WTC11 (cell line): ENCODE results near the gene PCDH1. TPM values are rescaled to one million over a fixed set of nuclear protein-coding genes. Genes with fewer than 3 reads are reported as not detected.

Experiments used
- ATAC-seq: fragments of 200-7000 bp; cut with Tn5 transposase; 2 replicates; pipeline ENCODE4 v1.10.0; 2021; ENCODE audit warnings: mild to moderate bottlenecking, moderate library complexity
- CTCF ChIA-PET: fragments of 300-600 bp; sonication (Branson Sonifier 250); formaldehyde crosslinking; loops from one replicate; lab custom pipeline; 2021; ENCODE audit warnings: antibody characterized with exemption; lab: Charles Lee
- POLR2A ChIA-PET: fragments of 350-600 bp; sonication (Branson Sonifier 250); formaldehyde crosslinking; loops from one replicate; lab custom pipeline; 2021; ENCODE audit warnings: antibody characterized with exemption; lab: Charles Lee
- DNase-seq: peaks from one replicate; pipeline ENCODE4 v3.0.0; 2021; ENCODE audit warnings: low spot score
- H3K27ac Mint-ChIP-seq: 2 replicates; pipeline ENCODE4 v1.8.0; 2021; ENCODE audit warnings: mixed read lengths
- H3K27me3 Mint-ChIP-seq: 2 replicates; pipeline ENCODE4 v1.8.0; 2021; ENCODE audit warnings: low read depth, mild to moderate bottlenecking, moderate library complexity, mixed read lengths
- H3K36me3 Mint-ChIP-seq: 2 replicates; pipeline ENCODE4 v1.8.0; 2021; ENCODE audit warnings: mixed read lengths
- H3K4me1 Mint-ChIP-seq: 2 replicates; pipeline ENCODE4 v1.8.0; 2022; ENCODE audit warnings: mixed read lengths
- H3K4me3 Mint-ChIP-seq: 2 replicates; pipeline ENCODE4 v1.8.0; 2021; ENCODE audit warnings: mild to moderate bottlenecking, moderate library complexity, mixed read lengths
- H3K9me3 Mint-ChIP-seq: 2 replicates; pipeline ENCODE4 v1.8.0; 2021; ENCODE audit warnings: mixed read lengths
- ATF2 ChIP-seq: sonication (generic); formaldehyde crosslinking; IDR thresholded peaks from 2 replicates; pipeline ENCODE4 v1.8.1; 2022; ENCODE audit warnings: low read depth, missing genetic modification reagents, borderline replicate concordance
- E2F4 ChIP-seq: sonication (generic); formaldehyde crosslinking; IDR thresholded peaks from 2 replicates; pipeline ENCODE4 v1.8.1; 2022; ENCODE audit warnings: low read depth, mild to moderate bottlenecking, moderate library complexity, missing genetic modification reagents, borderline replicate concordance
- E2F5 ChIP-seq: sonication (generic); formaldehyde crosslinking; IDR thresholded peaks from 2 replicates; pipeline ENCODE4 v1.8.1; 2022; ENCODE audit warnings: mild to moderate bottlenecking, moderate library complexity, missing genetic modification reagents
- EMX1 ChIP-seq: fragments of 250-450 bp; sonication (Bioruptor Pico); IDR thresholded peaks from 2 replicates; pipeline ENCODE4 v1.8.0; 2021; ENCODE audit warnings: mild to moderate bottlenecking
- ERG ChIP-seq: fragments of 250-450 bp; sonication (Bioruptor Pico); IDR thresholded peaks from 2 replicates; pipeline ENCODE4 v1.8.0; 2021; ENCODE audit warnings: mild to moderate bottlenecking
- ESRRA ChIP-seq: sonication (generic); formaldehyde crosslinking; IDR thresholded peaks from 2 replicates; pipeline ENCODE4 v1.8.1; 2022; ENCODE audit warnings: mild to moderate bottlenecking, missing genetic modification reagents, borderline replicate concordance
- ETV6 ChIP-seq: sonication (generic); formaldehyde crosslinking; IDR thresholded peaks from 2 replicates; pipeline ENCODE4 v1.8.1; 2022; ENCODE audit warnings: mild to moderate bottlenecking, missing genetic modification reagents
- GTF2I ChIP-seq: fragments of 250-450 bp; sonication (Bioruptor Pico); conservative IDR thresholded peaks from 2 replicates; pipeline ENCODE4 v1.4.0; 2021; ENCODE audit warnings: mild to moderate bottlenecking
- IRF2 ChIP-seq: sonication (generic); formaldehyde crosslinking; IDR thresholded peaks from 2 replicates; pipeline ENCODE4 v1.8.0; 2022; ENCODE audit warnings: low read depth, missing genetic modification reagents, borderline replicate concordance
- JAZF1 ChIP-seq: fragments of 250-450 bp; sonication (Bioruptor Pico); IDR thresholded peaks from 2 replicates; pipeline ENCODE4 v1.9.0; 2021; ENCODE audit warnings: moderate library complexity, mild to moderate bottlenecking, inconsistent platforms
- JUN ChIP-seq: sonication (generic); formaldehyde crosslinking; IDR thresholded peaks from 2 replicates; pipeline ENCODE4 v1.8.0; 2023; ENCODE audit warnings: mild to moderate bottlenecking, missing genetic modification reagents
- MAX ChIP-seq: sonication (generic); formaldehyde crosslinking; IDR thresholded peaks from 2 replicates; pipeline ENCODE4 v1.8.0; 2022; ENCODE audit warnings: mild to moderate bottlenecking, missing genetic modification reagents
- NR1H2 ChIP-seq: sonication (generic); formaldehyde crosslinking; IDR thresholded peaks from 2 replicates; pipeline ENCODE4 v1.9.0; 2021; ENCODE audit warnings: mild to moderate bottlenecking, moderate library complexity, missing genetic modification reagents
- NR3C1 ChIP-seq: sonication (generic); formaldehyde crosslinking; conservative IDR thresholded peaks from 2 replicates; pipeline ENCODE4 v1.8.1; 2023; ENCODE audit warnings: low read depth, mild to moderate bottlenecking, missing genetic modification reagents
- OVOL2 ChIP-seq: fragments of 250-450 bp; sonication (Bioruptor Pico); IDR thresholded peaks from 2 replicates; pipeline ENCODE4 v1.9.0; 2021; ENCODE audit warnings: mild to moderate bottlenecking, borderline replicate concordance
- TCF7 ChIP-seq: sonication (generic); formaldehyde crosslinking; IDR thresholded peaks from 2 replicates; pipeline ENCODE4 v1.8.0; 2022; ENCODE audit warnings: mild to moderate bottlenecking, low read depth, missing genetic modification reagents, moderate library complexity
- TEAD1 ChIP-seq: sonication (generic); formaldehyde crosslinking; IDR thresholded peaks from 2 replicates; pipeline ENCODE4 v1.8.0; 2022; ENCODE audit warnings: mild to moderate bottlenecking, missing genetic modification reagents
- TP53 ChIP-seq: sonication (generic); formaldehyde crosslinking; IDR thresholded peaks from 2 replicates; pipeline ENCODE4 v1.8.1; 2023; ENCODE audit warnings: mild to moderate bottlenecking, missing genetic modification reagents
- ZNF121 ChIP-seq: sonication (generic); formaldehyde crosslinking; IDR thresholded peaks from 2 replicates; pipeline ENCODE4 v1.8.0; 2023; ENCODE audit warnings: missing genetic modification reagents
- ZNF219 ChIP-seq: sonication (generic); formaldehyde crosslinking; IDR thresholded peaks from 2 replicates; pipeline ENCODE4 v1.8.0; 2023; ENCODE audit warnings: missing genetic modification reagents, mild to moderate bottlenecking, borderline replicate concordance
- ZNF396 ChIP-seq: fragments of 250-450 bp; sonication (Bioruptor Pico); IDR thresholded peaks from 2 replicates; pipeline ENCODE4 v1.8.0; 2021; ENCODE audit warnings: mild to moderate bottlenecking, moderate library complexity, borderline replicate concordance
- ZNF416 ChIP-seq: fragments of 250-450 bp; sonication (Bioruptor Pico); IDR thresholded peaks from 2 replicates; pipeline ENCODE4 v1.9.0; 2021; ENCODE audit warnings: mild to moderate bottlenecking, inconsistent platforms
- ZNF532 ChIP-seq: fragments of 250-450 bp; sonication (Bioruptor Pico); IDR thresholded peaks from 2 replicates; pipeline ENCODE4 v1.9.0; 2021; ENCODE audit warnings: mild to moderate bottlenecking, borderline replicate concordance
- ZSCAN18 ChIP-seq: fragments of 250-450 bp; sonication (Bioruptor Pico); IDR thresholded peaks from 2 replicates; pipeline ENCODE4 v2.1.2; 2022; ENCODE audit warnings: mild to moderate bottlenecking, moderate library complexity
- total RNA-seq: library from RNA; stranded (reverse); gene quantifications from 3 replicates; pipeline ENCODE4 v1.2.3, GENCODE V29; 2021

The PCDH1 gene
- total RNA-seq, 1 experiment from 2014 or later, result 105 TPM

- TF ChIP-seq ERG (CRISPR knock-in tag) (no peak), TP53 (0 out of 2 replicates have a peak, but pooled peaks have one; percentile 2)
These were observed 28.6 kb downstream of the PCDH1 start (continued) for GRCh38 chr5:141849415-141850243.

GRCh38 chr5:141848744-141849414 lies 29.3 kb downstream of the PCDH1 start:
- H3K27ac Mint-ChIP-seq, result peak overlapping the region; percentile 99
- no peaks in the 10 kb centered on the region for H3K9me3 Mint-ChIP-seq
- H3K36me3 Mint-ChIP-seq, result peaks cover 6% of the 10 kb centered on the region
- DNase-seq (peak; percentile 90), ATAC-seq (peak; percentile 63)
- H3K4me3 Mint-ChIP-seq, result peak overlapping the region; percentile 73
- no peaks in the 10 kb centered on the region for H3K27me3 Mint-ChIP-seq
- ChIA-PET POLR2A (interaction anchor here (0.6 to 3.9 kb wide), 12 partner anchors 9 to 47 kb away, joined by 3 to 54 read pairs (median 8); partner anchors contain the start of gene PCDH1), CTCF (interaction anchor here (0.6 to 2.7 kb wide), 9 partner anchors 10 to 185 kb away, joined by 3 to 28 read pairs (median 8); partner anchors contain the start of gene PCDH1)
- peaks cover 68% of the 10 kb centered on the region for H3K4me1 Mint-ChIP-seq
- TF ChIP-seq ATF2 (CRISPR knock-in tag) (no peak), GTF2I (no peak), JAZF1 (CRISPR knock-in tag) (no peak), TEAD1 (CRISPR knock-in tag) (no peak), ZSCAN18 (CRISPR knock-in tag) (no peak), ZNF219 (no peak), TCF7 (CRISPR knock-in tag) (no peak), ZNF396 (CRISPR knock-in tag) (no peak), OVOL2 (CRISPR knock-in tag) (no peak), ESRRA (CRISPR knock-in tag) (no peak), ZNF121 (CRISPR knock-in tag) (no peak), IRF2 (no peak), E2F4 (CRISPR knock-in tag) (no peak), E2F5 (no peak), EMX1 (CRISPR knock-in tag) (no peak), NR1H2 (CRISPR knock-in tag) (no peak), NR3C1 (CRISPR knock-in tag) (no peak), JUN (CRISPR knock-in tag) (no peak), ZNF532 (CRISPR knock-in tag) (0 out of 2 replicates have a peak, but pooled peaks have one; percentile 50), ZNF416 (CRISPR knock-in tag) (no peak), MAX (peak; percentile 5; the same call in 1 of the 2 replicates), ETV6 (CRISPR knock-in tag) (0 out of 2 replicates have a peak, but pooled peaks have one; percentile 52)
